Stomach smooth muscle (tissue), 2 donors: ENCODE data around the gene GPRC5D.

Experiments
- H3K27ac ChIP-seq: one replicate; pipeline ENCODE4 v1.7.0; 2013; ENCODE audit warnings: mild to moderate bottlenecking, low read length, inconsistent platforms
- H3K27me3 ChIP-seq, 2 donors: one replicate each; pipeline ENCODE4 v1.7.0; 2013; ENCODE audit warnings: low read length in 2 of 2; ENCODE audit not compliant: insufficient read depth in 2 of 2, control insufficient read depth in 1 of 2
- H3K36me3 ChIP-seq, 2 donors: one replicate each; pipeline ENCODE4 v1.7.0; 2013; ENCODE audit warnings: low read length in 2 of 2; ENCODE audit not compliant: control insufficient read depth in 2 of 2, insufficient read depth in 2 of 2
- H3K4me1 ChIP-seq: one replicate; pipeline ENCODE4 v1.7.0; 2013; ENCODE audit warnings: low read length; ENCODE audit not compliant: control insufficient read depth, insufficient read depth
- H3K4me3 ChIP-seq, 2 donors: one replicate each; pipeline ENCODE4 v1.7.0; 2013; ENCODE audit warnings: low read length in 2 of 2
- H3K9ac ChIP-seq, 2 donors: one replicate each; pipeline ENCODE4 v1.7.0; 2013; ENCODE audit warnings: low read length in 2 of 2, mild to moderate bottlenecking in 1 of 2
- H3K9me3 ChIP-seq, 2 donors: one replicate each; pipeline ENCODE4 v1.7.0; 2013; ENCODE audit warnings: low read length in 2 of 2; ENCODE audit not compliant: control insufficient read depth in 2 of 2
- donor health status: healthy.
- donor health status: Pancreatic carcinoma.

Gene GPRC5D

GRCh38 chr12:12954878-12955625 lies 3.1 kb upstream of the GPRC5D start:
- Histone ChIP-seq H3K4me1 (no peaks in the 10 kb centered on the region), H3K9ac (no peak overlapping the region), H3K4me3 (no peak overlapping the region), H3K27me3 (no peaks in the 10 kb centered on the region), H3K36me3 (no peaks in the 10 kb centered on the region), H3K9me3 (no peaks in the 10 kb centered on the region), H3K27ac (no peak overlapping the region)

- Histone ChIP-seq H3K36me3 (peaks cover 0 to 2% of the 10 kb centered on the region in 2 donors), H3K4me1 (no peaks in the 10 kb centered on the region), H3K9ac (no peak overlapping the region), H3K27ac (no peak overlapping the region), H3K9me3 (no peaks in the 10 kb centered on the region), H3K4me3 (no peak overlapping the region), H3K27me3 (no peaks in the 10 kb centered on the region)
Measured at GRCh38 chr12:12954356-12954755, 2.4 kb upstream of the GPRC5D start.

GRCh38 chr12:12951504-12951903 lies 466 bp downstream of the GPRC5D start:
- Histone ChIP-seq H3K9me3 (no peaks in the 10 kb centered on the region), H3K4me3 (no peak overlapping the region), H3K4me1 (no peaks in the 10 kb centered on the region), H3K27me3 (no peaks in the 10 kb centered on the region), H3K27ac (no peak overlapping the region), H3K9ac (no peak overlapping the region), H3K36me3 (peaks cover 3 to 4% of the 10 kb centered on the region in 2 donors)

- H3K4me1 ChIP-seq = no peaks in the 10 kb centered on the region
- H3K27me3 ChIP-seq = no peaks in the 10 kb centered on the region
- H3K9me3 ChIP-seq = no peaks in the 10 kb centered on the region
- H3K36me3 ChIP-seq = peaks cover 3 to 4% of the 10 kb centered on the region in 2 donors
- H3K9ac ChIP-seq = no peak overlapping the region
- H3K4me3 ChIP-seq = no peak overlapping the region
- no peak overlapping the region for H3K27ac ChIP-seq
Measured at GRCh38 chr12:12947902-12948301, 4.1 kb downstream of the GPRC5D start.

GRCh38 chr12:12946686-12947355 lies 5.1 kb downstream of the GPRC5D start:
- no peak overlapping the region for H3K27ac ChIP-seq

GRCh38 chr12:12945591-12945990 lies 6.4 kb downstream of the GPRC5D start:
- no peaks in the 10 kb centered on the region for H3K4me1 ChIP-seq
- H3K27me3 ChIP-seq = no peaks in the 10 kb centered on the region
- no peak overlapping the region for H3K4me3 ChIP-seq
- H3K9me3 ChIP-seq = no peaks in the 10 kb centered on the region
- H3K36me3 ChIP-seq = peaks cover 3 to 4% of the 10 kb centered on the region in 2 donors
- no peak overlapping the region for H3K9ac ChIP-seq
- no peak overlapping the region for H3K27ac ChIP-seq

More at GRCh38 chr12:12946686-12947355, 5.1 kb downstream of the GPRC5D start:
- Histone ChIP-seq H3K9ac (no peak overlapping the region), H3K27me3 (no peaks in the 10 kb centered on the region), H3K9me3 (no peaks in the 10 kb centered on the region), H3K36me3 (peaks cover 3 to 4% of the 10 kb centered on the region in 2 donors), H3K4me1 (no peaks in the 10 kb centered on the region), H3K4me3 (no peak overlapping the region)

GRCh38 chr12:12943586-12944260 lies 8.2 kb downstream of the GPRC5D start:
- Histone ChIP-seq H3K9me3 (no peaks in the 10 kb centered on the region), H3K4me1 (no peaks in the 10 kb centered on the region), H3K9ac (no peak overlapping the region), H3K27me3 (no peaks in the 10 kb centered on the region), H3K4me3 (no peak overlapping the region), H3K27ac (no peak overlapping the region), H3K36me3 (peaks cover 0 to 3% of the 10 kb centered on the region in 2 donors)

- Histone ChIP-seq H3K9ac (no peak overlapping the region), H3K4me1 (no peaks in the 10 kb centered on the region), H3K27ac (no peak overlapping the region), H3K4me3 (no peak overlapping the region), H3K27me3 (no peaks in the 10 kb centered on the region), H3K9me3 (no peaks in the 10 kb centered on the region), H3K36me3 (no peaks in the 10 kb centered on the region)
Measured at GRCh38 chr12:12941450-12942350, 10.3 kb downstream of the GPRC5D start.

- H3K4me1 ChIP-seq = no peaks in the 10 kb centered on the region
- no peaks in the 10 kb centered on the region for H3K9me3 ChIP-seq
- no peak overlapping the region for H3K27ac ChIP-seq
- no peak overlapping the region for H3K9ac ChIP-seq
- H3K4me3 ChIP-seq = no peak overlapping the region
- H3K27me3 ChIP-seq = no peaks in the 10 kb centered on the region
- H3K36me3 ChIP-seq = no peaks in the 10 kb centered on the region
Measured at GRCh38 chr12:12939888-12940287, 12.1 kb downstream of the GPRC5D start.

GRCh38 chr12:12938541-12938940 lies 13.4 kb downstream of the GPRC5D start:
- no peak overlapping the region for H3K4me3 ChIP-seq

More at GRCh38 chr12:12938541-12938940, 13.4 kb downstream of the GPRC5D start:
- H3K36me3 ChIP-seq = no peaks in the 10 kb centered on the region
- H3K27ac ChIP-seq = no peak overlapping the region
- H3K4me1 ChIP-seq = no peaks in the 10 kb centered on the region
- H3K9ac ChIP-seq = no peak overlapping the region
- no peaks in the 10 kb centered on the region for H3K9me3 ChIP-seq
- H3K27me3 ChIP-seq = no peaks in the 10 kb centered on the region
